H1 (cell line): Measurements from ENCODE around the gene RPL21. TPM values are rescaled to one million over a fixed set of nuclear protein-coding genes. Genes with fewer than 3 reads are reported as not detected.

Experiments used
- CTCF ChIA-PET: fragments of 300-600 bp; sonication (Branson Sonifier 250); formaldehyde crosslinking; loops from one replicate; lab custom pipeline; 2021; ENCODE audit not compliant: partially characterized antibody; lab: Charles Lee
- POLR2A ChIA-PET: fragments of 300-600 bp; sonication (Branson Sonifier 250); formaldehyde crosslinking; loops from one replicate; lab custom pipeline; 2021; ENCODE audit warnings: inconsistent platforms; ENCODE audit not compliant: partially characterized antibody; lab: Charles Lee
- DNase-seq, 2 experiments: peaks; one replicate each; pipeline versions ENCODE4 v3.0.0 to v3.0.0-alpha.2; 2010 to 2022; ENCODE audit warnings: low spot score in 2 of 2, low read depth in 1 of 2, mixed read lengths in 1 of 2
- FAIRE-seq: peaks from 2 replicates; lab custom pipeline; 2011; peaks lifted over from hg19 to GRCh38; lab: Jason Lieb, UNC
- H2AFZ ChIP-seq: 2 replicates; pipeline ENCODE4 v1.8.1; 2012; ENCODE audit warnings: low read length, inconsistent platforms
- H2AK5ac ChIP-seq: 2 replicates; pipeline ENCODE4 v1.6.1; 2013; ENCODE audit warnings: low read depth, low read length
- H2BK120ac ChIP-seq: replicated peaks from 2 replicates; pipeline ENCODE3; 2013; ENCODE audit warnings: low read depth, low read length, inconsistent platforms
- H2BK12ac ChIP-seq: 2 replicates; pipeline ENCODE4 v1.6.1; 2013; ENCODE audit warnings: low read depth, low read length
- H2BK15ac ChIP-seq: 2 replicates; pipeline ENCODE4 v1.6.1; 2013; ENCODE audit warnings: low read length
- H2BK20ac ChIP-seq: 2 replicates; pipeline ENCODE4 v1.6.1; 2013; ENCODE audit warnings: low read length
- H2BK5ac ChIP-seq: 2 replicates; pipeline ENCODE4 v1.6.1; 2013; ENCODE audit warnings: low read depth, low read length
- H3K14ac ChIP-seq: 2 replicates; pipeline ENCODE4 v1.6.1; 2013; ENCODE audit warnings: inconsistent platforms; ENCODE audit not compliant: insufficient read length
- H3K18ac ChIP-seq: 2 replicates; pipeline ENCODE4 v1.6.1; 2013; ENCODE audit warnings: low read length; ENCODE audit errors: extremely low read depth
- H3K23ac ChIP-seq: 2 replicates; pipeline ENCODE4 v1.6.1; 2013; ENCODE audit warnings: inconsistent platforms; ENCODE audit not compliant: insufficient read length
- H3K23me2 ChIP-seq: 2 replicates; pipeline ENCODE4 v1.6.1; 2013; ENCODE audit warnings: low read depth, low read length
- H3K27ac ChIP-seq: 2 replicates; pipeline ENCODE4 v1.6.1; 2011; ENCODE audit warnings: low read depth, low read length, inconsistent platforms
- H3K27me3 ChIP-seq, 4 experiments: replicated peaks in 1 of 4; 1 replicate in 1 of 4; 2 replicates in 3 of 4; pipeline versions ENCODE4 v1.6.1 to v1.8.1; 2011 to 2013; ENCODE audit warnings: low read length in 3 of 4, mild to moderate bottlenecking in 3 of 4, inconsistent platforms in 2 of 4, mixed read lengths in 2 of 4, moderate library complexity in 1 of 4; ENCODE audit not compliant: control insufficient read depth in 3 of 4, insufficient read depth in 3 of 4; ENCODE audit errors: extremely low read depth in 1 of 4
- H3K36me3 ChIP-seq, 4 experiments: 2 replicates each; pipeline versions ENCODE4 v1.6.1 to v1.8.1; 2011 to 2013; ENCODE audit warnings: mild to moderate bottlenecking in 4 of 4, low read length in 3 of 4, moderate library complexity in 2 of 4, control low read depth in 1 of 4, inconsistent platforms in 1 of 4; ENCODE audit not compliant: insufficient read depth in 4 of 4, control insufficient read depth in 2 of 4
- H3K4ac ChIP-seq: replicated peaks from 2 replicates; pipeline ENCODE3; 2013; ENCODE audit warnings: low read length, low read depth, mixed read lengths, inconsistent platforms; ENCODE audit not compliant: insufficient read length
- H3K4me1 ChIP-seq, 4 experiments: replicated peaks in 1 of 4; 1 replicate in 1 of 4; 2 replicates in 3 of 4; pipeline versions ENCODE4 v1.6.1 to v1.8.1; 2011 to 2013; ENCODE audit warnings: low read length in 3 of 4, inconsistent platforms in 2 of 4, mixed read lengths in 1 of 4; ENCODE audit not compliant: insufficient read depth in 4 of 4, control insufficient read depth in 3 of 4
- H3K4me2 ChIP-seq, 2 experiments: 2 replicates each; pipeline versions ENCODE4 v1.6.1 to v1.8.1; 2011 to 2013; ENCODE audit warnings: low read depth in 2 of 2, low read length in 2 of 2, control low read depth in 1 of 2, inconsistent platforms in 1 of 2, mild to moderate bottlenecking in 1 of 2; ENCODE audit not compliant: insufficient read depth in 1 of 2
- H3K4me3 ChIP-seq, 4 experiments: fragments of 200-600, 300-600 bp in 1 of 4; sonication (generic), shearing (Covaris generic), sonication (Bioruptor Twin) in 1 of 4; 2 replicates each; pipeline versions ENCODE4 v1.5.1 to v1.8.1; 2011 to 2016; ENCODE audit warnings: low read length in 4 of 4, low read depth in 3 of 4, control low read depth in 2 of 4, inconsistent platforms in 2 of 4, mild to moderate bottlenecking in 2 of 4, mixed read lengths in 1 of 4, moderate library complexity in 1 of 4; ENCODE audit not compliant: insufficient read depth in 2 of 4; ENCODE audit errors: extremely low read depth in 1 of 4
- H3K56ac ChIP-seq: replicated peaks from 2 replicates; pipeline ENCODE3; 2013; ENCODE audit warnings: low read depth, mild to moderate bottlenecking, mixed read lengths, low read length, inconsistent platforms; ENCODE audit not compliant: insufficient read length
- H3K79me1 ChIP-seq: 2 replicates; pipeline ENCODE4 v1.6.1; 2013; ENCODE audit warnings: low read depth, low read length, control low read depth
- H3K79me2 ChIP-seq, 2 experiments: 2 replicates each; pipeline versions ENCODE4 v1.6.1 to v1.8.1; 2012 to 2013; ENCODE audit warnings: low read length in 2 of 2, mild to moderate bottlenecking in 2 of 2, inconsistent platforms in 1 of 2; ENCODE audit not compliant: insufficient read depth in 2 of 2, control insufficient read depth in 1 of 2
- H3K9ac ChIP-seq, 4 experiments: replicated peaks in 1 of 4; 1 replicate in 1 of 4; 2 replicates in 3 of 4; pipeline versions ENCODE4 v1.6.1 to v1.8.1; 2011 to 2013; ENCODE audit warnings: low read depth in 3 of 4, low read length in 3 of 4, control low read depth in 2 of 4, mild to moderate bottlenecking in 2 of 4, moderate library complexity in 2 of 4, inconsistent platforms in 1 of 4; ENCODE audit errors: extremely low read depth in 1 of 4
- H3K9me3 ChIP-seq, 2 experiments: 2 replicates each; pipeline versions ENCODE4 v1.6.1 to v1.8.1; 2012 to 2013; ENCODE audit warnings: mild to moderate bottlenecking in 2 of 2, moderate library complexity in 2 of 2, control low read depth in 1 of 2, inconsistent platforms in 1 of 2, low read depth in 1 of 2, low read length in 1 of 2, mixed read lengths in 1 of 2; ENCODE audit not compliant: insufficient read depth in 2 of 2
- H4K20me1 ChIP-seq, 2 experiments: replicated peaks in 1 of 2; 2 replicates each; pipeline versions ENCODE3 to v1.8.1; 2011 to 2013; ENCODE audit warnings: inconsistent platforms in 2 of 2, low read length in 2 of 2, mild to moderate bottlenecking in 1 of 2; ENCODE audit not compliant: insufficient read depth in 2 of 2, control insufficient read depth in 1 of 2
- H4K5ac ChIP-seq: 2 replicates; pipeline ENCODE4 v1.6.1; 2013; ENCODE audit warnings: low read length, low read depth, mixed read lengths, inconsistent platforms; ENCODE audit not compliant: insufficient read length
- H4K8ac ChIP-seq: 2 replicates; pipeline ENCODE4 v1.8.0; 2013; ENCODE audit warnings: mild to moderate bottlenecking, moderate library complexity, low read length, inconsistent platforms; ENCODE audit not compliant: insufficient read depth; ENCODE audit errors: extremely low read depth
- H4K91ac ChIP-seq: replicated peaks from 2 replicates; pipeline ENCODE3; 2013; ENCODE audit warnings: low read length, mixed read lengths, inconsistent platforms; ENCODE audit not compliant: insufficient read length
- FOSL1 ChIP-seq: IDR thresholded peaks from 2 replicates; pipeline ENCODE4 v1.6.1; 2011; ENCODE audit warnings: mild to moderate bottlenecking, low read depth, low read length, moderate library complexity; ENCODE audit not compliant: insufficient read depth
- RAD21 ChIP-seq, 2 experiments: IDR thresholded peaks in 1 of 2; conservative IDR thresholded peaks in 1 of 2; 2 replicates each; pipeline ENCODE4 v1.6.1; 2011; ENCODE audit warnings: low read depth in 2 of 2, low read length in 2 of 2, improper control_type of control experiment in 1 of 2, inconsistent platforms in 1 of 2, mild to moderate bottlenecking in 1 of 2, moderate library complexity in 1 of 2
- YY1 ChIP-seq: IDR thresholded peaks from 2 replicates; pipeline ENCODE4 v1.6.1; 2011; ENCODE audit warnings: low read depth, mild to moderate bottlenecking, low read length
- WGBS, 2 experiments: shearing (Covaris generic) in 1 of 2; methylation state at CpG; one replicate each; pipeline versions ENCODE4 v1.1.6 to v1.1.7; 2013 to 2015; ENCODE audit warnings: low lambda C conversion rate in 2 of 2, mixed read lengths in 2 of 2, inconsistent platforms in 1 of 2, low coverage in 1 of 2, missing lambda C conversion rate in 1 of 2; ENCODE audit not compliant: insufficient replicate concordance in 2 of 2, insufficient coverage in 1 of 2, insufficient read length in 1 of 2; ENCODE audit errors: extremely low coverage in 1 of 2, missing lambda C conversion rate in 1 of 2; 5-methylcytosine and 5-hydroxymethylcytosine counted together
- polyA plus RNA-seq, 7 experiments: library from polyadenylated mRNA; depleted of rRNA in 3 of 7; stranded (reverse) in 5 of 7; unstranded in 2 of 7; fragments of >200 nt in 5 of 7; fragments of 200-250 nt in 2 of 7; gene quantifications; 1 replicate in 5 of 7; 2 replicates in 1 of 7; 4 replicates in 1 of 7; pipeline versions ENCODE4 v1.2.1 to v1.2.3, GENCODE V29; 2011 to 2013; ENCODE audit warnings: missing spikeins in 2 of 7, mixed read lengths in 2 of 7
- total RNA-seq: library from RNA; stranded (reverse); fragmentation: NEBNext Ultra II Directional; extraction: Animal tissue kit (Norgen Biotek cat#: 25700); gene quantifications from 2 replicates; pipeline ENCODE4 v1.2.1, GENCODE V29; 2021
- TF ChIP-seq, protein P1 (sequence below), 3 experiments: IDR thresholded peaks; 1 replicate in 2 of 3; 2 replicates in 1 of 3; pipeline versions ENCODE4 v1.5.1 to v1.6.1; 2011; ENCODE audit warnings: low read length in 3 of 3, mild to moderate bottlenecking in 3 of 3, inconsistent platforms in 2 of 3, low read depth in 1 of 3, moderate library complexity in 1 of 3; ENCODE audit not compliant: insufficient read depth in 1 of 3; ENCODE audit errors: control extremely low read depth in 1 of 3

RPL21 gene
- total and polyA plus RNA-seq, 2 of the 8 experiments (the other 6 are each of a cell fraction or from before 2014, with no cell fraction given): 624 to 1,283 TPM

DNA sequence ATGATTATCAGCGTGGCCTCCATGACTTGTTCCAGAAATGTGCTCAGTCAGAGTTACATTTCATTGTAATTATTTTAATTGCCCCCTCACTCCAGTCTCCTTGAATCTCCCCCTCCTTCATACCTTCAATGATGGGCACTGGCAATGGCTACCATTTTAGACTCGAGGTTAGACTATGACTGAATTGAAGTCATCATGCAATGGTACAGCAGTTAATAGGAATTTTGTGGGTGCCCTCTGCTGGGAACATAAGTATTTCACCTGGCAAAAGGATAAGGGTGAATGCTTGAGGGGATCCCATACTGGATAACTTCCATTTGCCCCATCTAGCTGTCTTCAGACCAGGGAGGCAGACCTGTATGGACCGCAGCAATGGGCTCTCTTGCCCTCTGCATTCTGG lies 47.5 kb upstream of the RPL21 start:
- ChIA-PET CTCF (interaction anchor here (0.9 to 1.4 kb wide), 2 partner anchors 158 to 219 kb away, joined by 3 to 4 read pairs; no protein-coding TSS in a partner anchor), POLR2A (interaction anchor here (1.7 kb wide), 1 partner anchor 9 kb away, joined by 4 read pairs; no protein-coding TSS in a partner anchor)
- Histone ChIP-seq H3K27me3 (no peaks in the 10 kb centered on the region), H4K20me1 (no peaks in the 10 kb centered on the region), H3K9ac (no peak overlapping the region), H3K4me3 (no peak overlapping the region), H3K36me3 (no peaks in the 10 kb centered on the region), H4K91ac (no peak overlapping the region), H2BK20ac (no peak overlapping the region), H2AK5ac (no peak overlapping the region), H4K5ac (no peak overlapping the region), H4K8ac (no peak overlapping the region), H3K56ac (no peak overlapping the region), H3K4me2 (no peak overlapping the region), H3K4me1 (no peaks in the 10 kb centered on the region), H3K23me2 (no peaks in the 10 kb centered on the region), H3K79me2 (no peaks in the 10 kb centered on the region), H3K9me3 (no peaks in the 10 kb centered on the region), H2BK15ac (no peak overlapping the region), H2BK120ac (no peak overlapping the region), H3K4ac (no peak overlapping the region), H2BK12ac (no peak overlapping the region), H3K79me1 (no peaks in the 10 kb centered on the region), H2BK5ac (no peak overlapping the region), H3K27ac (no peak overlapping the region), H3K14ac (no peak overlapping the region), H2AFZ (peak overlapping the region; percentile 54; the same call in 1 of the 2 replicates), H3K18ac (no peak overlapping the region), H3K23ac (no peak overlapping the region)
- DNase-seq (no peak), FAIRE-seq (no peak)
- TF ChIP-seq RAD21 (IDR thresholded peaks at IDR 0.05 in 1 of 2, conservative IDR thresholded peaks at IDR 0.05 in 1 of 2; ENCODE audit: low read depth in 2 of 2, low read length in 2 of 2) (peak; percentile 10 to 37; a peak in 3 of 4 replicates), FOSL1 (no peak), YY1 (0 out of 2 replicates have a peak, but pooled peaks have one; percentile 46)
- TF ChIP-seq, protein P1, sequence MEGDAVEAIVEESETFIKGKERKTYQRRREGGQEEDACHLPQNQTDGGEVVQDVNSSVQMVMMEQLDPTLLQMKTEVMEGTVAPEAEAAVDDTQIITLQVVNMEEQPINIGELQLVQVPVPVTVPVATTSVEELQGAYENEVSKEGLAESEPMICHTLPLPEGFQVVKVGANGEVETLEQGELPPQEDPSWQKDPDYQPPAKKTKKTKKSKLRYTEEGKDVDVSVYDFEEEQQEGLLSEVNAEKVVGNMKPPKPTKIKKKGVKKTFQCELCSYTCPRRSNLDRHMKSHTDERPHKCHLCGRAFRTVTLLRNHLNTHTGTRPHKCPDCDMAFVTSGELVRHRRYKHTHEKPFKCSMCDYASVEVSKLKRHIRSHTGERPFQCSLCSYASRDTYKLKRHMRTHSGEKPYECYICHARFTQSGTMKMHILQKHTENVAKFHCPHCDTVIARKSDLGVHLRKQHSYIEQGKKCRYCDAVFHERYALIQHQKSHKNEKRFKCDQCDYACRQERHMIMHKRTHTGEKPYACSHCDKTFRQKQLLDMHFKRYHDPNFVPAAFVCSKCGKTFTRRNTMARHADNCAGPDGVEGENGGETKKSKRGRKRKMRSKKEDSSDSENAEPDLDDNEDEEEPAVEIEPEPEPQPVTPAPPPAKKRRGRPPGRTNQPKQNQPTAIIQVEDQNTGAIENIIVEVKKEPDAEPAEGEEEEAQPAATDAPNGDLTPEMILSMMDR (IDR thresholded peaks at IDR 0.05; ENCODE audit: control extremely low read depth in 1 of 3, insufficient read depth in 1 of 3, low read depth in 1 of 3, low read length in 3 of 3): peak in 2 of 3 experiments; percentile 4 to 25; a peak in 1 of 4 replicates
- 92% methylated on average over 3 of the region's 3 CpGs; no CpG with 5 or more reads in 1 of the 2 experiments for WGBS, 2 experiments
